Thoracic aorta (tissue), 2 donors: ENCODE measurements around the gene BRD4. TPM values are rescaled to one million over a fixed set of nuclear protein-coding genes. Genes with fewer than 3 reads are reported as not detected.

ENCODE experiments used
- ATAC-seq: fragments of 150-250 bp; one replicate; pipeline ENCODE4 v1.8.0; 2017; ENCODE audit warnings: low read depth; ENCODE audit not compliant: insufficient number of reproducible peaks, low FRiP score
- DNase-seq: peaks from one replicate; pipeline ENCODE4 v3.0.0-alpha.2; 2020; ENCODE audit warnings: low spot score
- H3K27ac ChIP-seq, 2 donors: fragments of 200-600 bp; sonication (generic); 1 replicate in 1 of 2; 2 replicates in 1 of 2; pipeline ENCODE4 v1.5.1; 2016; ENCODE audit warnings: mild to moderate bottlenecking in 2 of 2, moderate library complexity in 2 of 2
- H3K27me3 ChIP-seq: fragments of 200-600 bp; sonication (generic); replicated peaks from 2 replicates; pipeline ENCODE4 v1.6.0; 2016; ENCODE audit warnings: mild to moderate bottlenecking; ENCODE audit not compliant: insufficient read depth
- H3K36me3 ChIP-seq: fragments of 200-600 bp; sonication (generic); one replicate; pipeline ENCODE4 v1.5.1; 2016
- H3K4me1 ChIP-seq, 2 donors: fragments of 200-600 bp; sonication (generic); 1 replicate in 1 of 2; 2 replicates in 1 of 2; pipeline versions ENCODE4 v1.5.1 to v1.6.0; 2016; ENCODE audit warnings: low read depth in 2 of 2, mild to moderate bottlenecking in 1 of 2; ENCODE audit not compliant: control insufficient read depth in 1 of 2
- H3K4me3 ChIP-seq: fragments of 200-600 bp; sonication (generic); 2 replicates; pipeline ENCODE4 v1.5.1; 2016; ENCODE audit warnings: mild to moderate bottlenecking
- H3K9me3 ChIP-seq: fragments of 200-600 bp; sonication (generic); 2 replicates; pipeline ENCODE4 v1.5.1; 2016
- CTCF ChIP-seq: fragments of 200-600 bp; sonication (generic); IDR thresholded peaks from one replicate; pipeline ENCODE4 v1.5.1; 2019; ENCODE audit warnings: antibody characterized with exemption
- total RNA-seq, 2 donors: library from RNA; depleted of rRNA; stranded (reverse); fragments of >200 nt; gene quantifications; one replicate each; pipeline versions ENCODE4 v1.1.0 to v1.2.3, GENCODE V29; 2016

Gene BRD4
- total RNA-seq, 2 donors from 2014 or later: 49.0 to 70.9 TPM

GRCh38 chr19:15373644-15374043, 41.3 kb upstream of the BRD4 start:
- Histone ChIP-seq H3K36me3 (peaks cover 50% of the 10 kb centered on the region), H3K4me3 (no peak overlapping the region), H3K27me3 (no peaks in the 10 kb centered on the region), H3K4me1 (peaks cover 26 to 51% of the 10 kb centered on the region in 2 donors), H3K9me3 (no peaks in the 10 kb centered on the region), H3K27ac (peak overlapping the region in 1 of 2 donors; percentile 69)
- no peak for ATAC-seq
- no peak for DNase-seq
- no peak for TF ChIP-seq CTCF

GRCh38 chr19:15372891-15373301, 40.6 kb upstream of the BRD4 start:
- ATAC-seq: no peak
- Histone ChIP-seq H3K4me1 (peaks cover 24 to 48% of the 10 kb centered on the region in 2 donors), H3K36me3 (peaks cover 58% of the 10 kb centered on the region)

GRCh38 chr19:15372470-15372869, 40.1 kb upstream of the BRD4 start:
- DNase-seq (no peak), ATAC-seq (no peak)

More at GRCh38 chr19:15372891-15373301, 40.6 kb upstream of the BRD4 start:
- Histone ChIP-seq H3K27ac (no peak overlapping the region), H3K4me3 (no peak overlapping the region), H3K9me3 (no peaks in the 10 kb centered on the region), H3K27me3 (no peaks in the 10 kb centered on the region)
- TF ChIP-seq CTCF: no peak
- no peak for DNase-seq

GRCh38 chr19:15371786-15372380, 39.5 kb upstream of the BRD4 start:
- DNase-seq: no peak

More at GRCh38 chr19:15372470-15372869, 40.1 kb upstream of the BRD4 start:
- no peaks in the 10 kb centered on the region for H3K9me3 ChIP-seq
- H3K27ac ChIP-seq: no peak overlapping the region
- H3K4me1 ChIP-seq: peaks cover 21 to 43% of the 10 kb centered on the region in 2 donors
- no peaks in the 10 kb centered on the region for H3K27me3 ChIP-seq
- no peak for TF ChIP-seq CTCF
- H3K36me3 ChIP-seq: peaks cover 62% of the 10 kb centered on the region
- no peak overlapping the region for H3K4me3 ChIP-seq

GRCh38 chr19:15371119-15371518, 38.8 kb upstream of the BRD4 start:
- H3K27me3 ChIP-seq: no peaks in the 10 kb centered on the region
- no peaks in the 10 kb centered on the region for H3K9me3 ChIP-seq
- H3K36me3 ChIP-seq: peaks cover 69% of the 10 kb centered on the region
- H3K4me1 ChIP-seq: peaks cover 13 to 30% of the 10 kb centered on the region in 2 donors
- DNase-seq (no peak), ATAC-seq (no peak)
- no peak for TF ChIP-seq CTCF
- H3K27ac ChIP-seq: no peak overlapping the region
- H3K4me3 ChIP-seq: no peak overlapping the region

More at GRCh38 chr19:15371786-15372380, 39.5 kb upstream of the BRD4 start:
- no peak for TF ChIP-seq CTCF
- Histone ChIP-seq H3K9me3 (no peaks in the 10 kb centered on the region), H3K4me3 (no peak overlapping the region), H3K36me3 (peaks cover 68% of the 10 kb centered on the region), H3K27me3 (no peaks in the 10 kb centered on the region), H3K27ac (no peak overlapping the region), H3K4me1 (peaks cover 15 to 38% of the 10 kb centered on the region in 2 donors)
- no peak for ATAC-seq
